CD4-positive, alpha-beta T cell treated with Interleukin-6 for 4 hours (primary cell): ENCODE results near the gene SETX.
A peak's percentile ranks its signal among the peaks of the same experiment; 100 is the strongest.

ENCODE experiments used
- DNase-seq: peaks from one replicate; pipeline ENCODE4 v3.0.0-alpha.2; 2020; ENCODE audit warnings: mixed read lengths

SETX gene

GRCh38 chr9:132356324-132356924 is 1.6 kb upstream of the SETX start:
- no peak for DNase-seq

- DNase-seq: no peak
Measured at GRCh38 chr9:132351404-132352045, 3.3 kb downstream of the SETX start.

DNA sequence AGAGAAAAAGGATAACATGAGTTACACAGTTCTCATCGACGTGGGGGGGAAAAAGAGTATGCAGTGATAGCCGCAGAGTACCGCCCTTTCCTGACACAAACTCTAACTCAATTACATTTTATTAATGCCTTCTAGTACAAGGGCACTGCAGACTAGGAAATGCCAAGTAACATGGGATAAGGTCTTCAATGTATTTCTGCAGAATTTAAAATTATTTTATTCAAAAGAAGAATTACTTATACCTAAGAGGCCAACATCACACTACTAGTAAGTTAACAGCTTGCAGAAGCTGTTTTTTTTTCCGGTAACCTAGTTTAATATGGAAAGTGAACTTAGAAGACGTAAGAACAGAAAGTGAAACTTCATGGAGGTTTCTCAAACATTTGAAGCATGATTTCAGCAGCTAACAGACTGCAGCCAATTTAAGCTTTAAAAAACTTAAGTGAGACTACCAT is 3.9 kb downstream of the SETX start:
- DNase-seq: peak; percentile 53

- no peak for DNase-seq
Measured at GRCh38 chr9:132348676-132349075, 6.1 kb downstream of the SETX start.

- DNase-seq: no peak
Measured at GRCh38 chr9:132346177-132346576, 8.6 kb downstream of the SETX start.

DNA sequence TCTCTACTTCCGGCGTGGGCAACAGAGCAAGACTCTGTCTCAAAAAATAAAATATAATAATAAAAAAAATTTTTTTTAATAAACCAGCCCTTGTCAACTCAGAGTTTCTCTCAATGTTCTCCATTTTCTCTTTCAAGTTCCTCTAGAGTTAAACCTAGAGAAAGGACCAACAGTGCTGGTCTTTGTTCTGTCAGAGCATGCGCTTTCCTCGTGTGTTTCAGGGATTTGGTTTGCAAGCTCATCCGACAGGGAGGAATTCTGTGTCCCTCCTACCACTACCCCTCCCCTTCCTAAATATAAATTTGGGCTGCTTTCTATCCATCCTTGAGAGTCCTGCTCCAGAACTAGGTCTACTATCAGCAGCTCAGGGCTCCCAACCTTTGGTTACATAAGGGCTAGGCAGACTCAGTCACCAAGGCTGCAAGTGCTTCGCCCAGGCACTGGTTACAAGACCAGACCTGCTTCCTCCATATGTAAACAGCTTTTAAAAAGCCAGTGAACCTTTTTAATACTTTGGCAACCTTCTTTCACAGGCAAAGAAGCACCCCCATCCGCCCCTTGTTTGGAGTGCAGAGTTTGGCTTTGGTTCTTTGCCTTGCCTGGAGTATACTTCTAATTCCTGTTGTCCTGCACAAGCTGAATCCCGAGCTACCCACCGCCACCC is 13.5 kb downstream of the SETX start:
- DNase-seq: no peak

GRCh38 chr9:132334364-132334763 is 20.4 kb downstream of the SETX start:
- no peak for DNase-seq

DNA sequence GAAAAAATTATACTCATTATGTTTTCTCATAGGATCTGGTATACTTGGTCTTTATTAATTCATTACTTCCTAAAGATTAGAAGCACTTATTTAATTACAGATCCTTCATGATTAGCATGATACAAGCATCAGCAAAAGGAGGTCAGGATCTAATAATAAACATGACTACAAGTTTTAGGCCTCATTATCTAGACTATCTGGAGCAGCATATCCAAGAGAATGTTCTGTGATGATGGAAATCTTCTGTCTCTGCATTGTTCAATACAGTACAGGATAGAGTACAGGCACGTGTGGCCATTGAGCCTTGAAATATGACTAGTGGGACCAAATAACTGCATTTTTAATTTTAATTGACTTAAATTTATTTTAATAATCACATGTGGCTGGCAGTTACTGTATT is 21.2 kb downstream of the SETX start:
- DNase-seq: no peak

- no peak for DNase-seq
Measured at GRCh38 chr9:132328580-132328979, 26.2 kb downstream of the SETX start.

DNA sequence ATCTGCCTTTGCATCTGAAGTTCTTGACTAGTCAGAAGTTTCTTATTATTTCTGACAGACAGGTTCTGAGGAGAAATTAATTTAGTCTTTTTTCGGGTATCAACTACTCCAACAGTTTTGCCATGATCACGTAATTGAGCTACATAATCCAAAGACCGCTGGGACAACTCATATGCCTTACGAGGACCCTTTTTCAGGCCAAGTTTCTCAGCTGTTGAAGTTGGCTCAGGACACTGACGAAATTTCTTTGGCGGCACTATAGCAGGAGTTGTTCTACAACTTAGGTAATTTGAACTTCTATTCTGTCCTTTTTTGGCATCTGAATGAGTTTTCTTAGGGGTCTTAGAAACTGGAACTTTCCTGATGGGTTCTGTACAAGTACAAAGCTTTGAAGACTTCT is 27.2 kb downstream of the SETX start:
- DNase-seq: no peak

DNA sequence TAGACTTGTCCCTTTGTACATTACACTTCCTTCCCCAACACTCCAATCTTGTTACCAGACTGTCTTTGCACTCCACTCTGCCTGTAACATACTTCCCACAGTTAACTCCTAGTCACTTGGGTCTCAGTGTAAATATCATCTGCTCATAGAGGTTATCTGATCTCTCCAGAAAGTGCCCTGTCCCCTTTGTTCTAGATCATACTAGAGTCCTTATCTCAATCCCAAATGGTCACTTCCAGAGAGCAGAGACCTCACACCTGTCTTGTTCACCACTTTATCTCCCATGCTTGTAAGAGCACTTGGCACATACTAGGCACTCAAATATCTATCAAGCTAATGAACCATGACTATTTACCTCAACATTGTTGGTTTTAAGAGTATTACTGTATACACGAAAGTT is 30.4 kb downstream of the SETX start:
- DNase-seq: no peak

DNA sequence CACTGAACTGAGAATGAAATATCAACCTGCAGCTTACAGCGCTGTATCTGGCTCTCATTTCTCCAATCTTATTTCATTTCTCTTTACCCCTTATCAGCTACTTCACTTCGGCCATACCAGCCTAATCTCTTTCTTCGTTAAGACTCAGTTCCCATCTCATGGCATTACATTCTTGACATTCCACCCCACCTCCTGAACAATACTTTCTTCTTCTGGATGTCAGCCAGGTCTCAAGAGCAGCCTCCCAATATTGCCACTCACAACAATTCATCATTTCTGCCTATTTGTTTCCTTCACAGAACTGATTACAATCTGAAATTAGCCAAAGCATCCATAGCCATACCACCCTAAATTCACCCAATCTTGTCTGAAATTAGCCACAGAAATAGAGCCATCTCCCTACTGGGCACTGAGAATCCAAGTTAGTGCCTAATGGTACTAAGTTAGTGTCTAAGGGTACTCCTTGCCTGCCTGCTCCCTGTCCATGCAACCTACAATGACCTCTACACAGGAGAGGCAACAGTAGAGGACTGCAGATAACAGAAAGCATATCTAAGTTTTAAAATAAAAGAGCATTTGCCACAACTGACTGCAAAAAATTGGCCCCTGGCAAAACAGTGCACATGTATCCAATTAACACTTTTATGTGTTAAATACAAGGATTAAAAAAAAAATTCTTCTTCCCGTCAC is 35.2 kb downstream of the SETX start:
- DNase-seq: no peak

DNA sequence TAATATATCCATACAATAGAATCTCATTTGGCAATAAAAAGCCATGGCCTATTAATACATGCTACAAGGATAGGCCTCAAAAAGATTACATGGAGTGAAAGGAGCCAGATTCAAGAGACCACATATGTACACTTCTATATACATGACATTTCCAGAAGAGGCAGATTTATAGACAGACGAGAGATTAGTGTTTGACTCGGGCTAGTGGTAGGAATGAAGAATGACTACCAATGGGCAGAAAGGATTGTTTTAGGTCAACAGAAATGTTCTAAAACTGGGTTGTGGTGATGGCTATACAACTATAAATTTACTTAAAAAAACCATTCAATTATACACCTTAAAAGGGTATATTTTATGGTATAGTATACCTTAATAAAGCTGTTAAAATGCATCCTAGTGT is 41.9 kb downstream of the SETX start:
- DNase-seq: no peak

DNA sequence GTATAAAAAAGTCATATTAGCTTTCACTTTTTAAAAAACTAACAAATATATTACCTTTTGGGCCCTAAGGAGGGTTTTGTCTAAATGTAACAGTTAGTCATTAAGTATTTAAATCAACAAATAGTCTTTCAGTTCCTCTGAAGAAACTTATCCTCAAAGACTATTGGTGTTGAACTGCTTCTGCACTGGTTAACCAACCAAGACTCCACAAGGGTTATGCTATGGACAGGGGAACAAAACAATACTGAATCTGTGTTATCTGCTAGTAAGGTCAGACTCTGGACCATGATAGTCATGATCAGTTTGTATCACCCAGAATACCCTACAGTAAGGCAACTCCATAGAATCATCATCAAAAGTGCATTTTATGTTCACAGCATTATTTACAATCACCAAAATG is 42.4 kb downstream of the SETX start:
- DNase-seq: no peak

DNA sequence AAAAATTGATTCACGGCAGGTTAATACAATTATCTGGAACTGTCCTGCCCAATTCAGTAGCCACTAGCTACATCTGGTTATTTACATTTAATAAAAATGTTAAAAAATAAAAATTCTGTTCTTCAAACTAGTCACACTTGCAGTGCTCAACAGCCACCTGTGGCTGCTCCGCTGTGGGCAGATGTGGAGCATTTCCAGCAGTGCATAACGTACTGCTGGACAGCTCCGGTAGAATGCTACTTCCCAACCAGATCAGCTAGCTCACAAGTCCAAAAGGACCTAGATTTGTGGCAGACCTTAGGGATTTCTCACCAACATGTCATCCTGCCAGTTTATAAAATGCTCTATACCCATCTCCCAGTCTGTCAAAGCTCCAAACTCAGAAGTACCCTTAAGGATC is 42.8 kb downstream of the SETX start:
- DNase-seq: no peak

DNA sequence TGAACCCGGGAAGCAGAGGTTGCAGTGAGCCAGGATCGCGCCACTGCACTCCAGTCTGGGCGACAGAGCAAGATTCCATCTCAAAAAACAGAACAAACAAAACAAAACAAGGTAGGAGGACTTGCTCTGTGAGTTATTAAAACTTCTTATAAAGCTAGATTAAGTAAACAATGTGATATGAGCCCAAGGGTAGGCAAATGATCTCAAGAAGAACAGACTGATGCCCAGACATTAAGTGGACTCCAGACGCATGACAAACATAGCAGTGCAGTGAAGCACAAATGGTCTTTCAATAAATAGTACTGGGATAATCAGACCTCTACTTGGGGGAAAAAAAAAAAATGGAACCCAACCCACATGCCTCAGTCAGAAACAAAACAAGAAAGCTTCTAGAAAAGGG is 45.7 kb downstream of the SETX start:
- no peak for DNase-seq

GRCh38 chr9:132301521-132301920 is 53.3 kb downstream of the SETX start:
- DNase-seq: no peak

DNA sequence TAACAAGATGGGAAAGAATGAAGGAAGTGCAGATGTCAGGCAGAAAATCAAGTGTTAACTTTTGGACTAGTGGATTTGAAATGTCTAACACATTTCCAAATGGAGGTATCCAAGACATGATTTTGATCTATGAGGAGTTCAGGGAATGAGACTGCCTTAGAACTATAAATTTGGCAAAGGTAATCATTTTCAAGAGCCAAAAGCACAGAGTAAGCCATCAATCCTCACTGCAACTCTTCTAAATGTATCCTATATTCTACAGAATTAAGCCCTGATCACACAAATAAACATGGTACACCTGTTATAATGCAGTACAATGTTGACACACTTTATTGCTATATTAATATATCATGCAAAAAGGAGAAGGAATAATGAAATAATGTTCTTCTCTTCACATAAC is 55.6 kb downstream of the SETX start:
- no peak for DNase-seq

DNA sequence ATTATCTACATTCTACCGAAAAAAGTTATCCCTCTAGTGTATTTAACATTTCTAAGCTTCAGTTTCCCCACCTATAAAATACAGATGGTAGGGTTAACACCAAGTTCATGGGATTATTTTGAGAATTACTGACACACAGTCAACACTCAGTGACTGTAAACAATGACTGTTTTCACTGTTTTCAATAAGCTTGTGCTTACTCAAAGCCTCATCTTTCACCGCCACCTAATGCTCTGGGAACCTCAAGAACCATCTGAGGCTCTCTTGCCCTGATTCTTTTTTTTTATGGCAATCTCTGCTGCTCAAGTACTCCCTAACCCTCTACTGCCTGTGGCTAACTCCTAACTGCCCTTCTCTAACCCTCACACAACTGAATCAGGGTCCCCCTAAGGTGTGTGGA is 59.6 kb downstream of the SETX start:
- DNase-seq: no peak

DNA sequence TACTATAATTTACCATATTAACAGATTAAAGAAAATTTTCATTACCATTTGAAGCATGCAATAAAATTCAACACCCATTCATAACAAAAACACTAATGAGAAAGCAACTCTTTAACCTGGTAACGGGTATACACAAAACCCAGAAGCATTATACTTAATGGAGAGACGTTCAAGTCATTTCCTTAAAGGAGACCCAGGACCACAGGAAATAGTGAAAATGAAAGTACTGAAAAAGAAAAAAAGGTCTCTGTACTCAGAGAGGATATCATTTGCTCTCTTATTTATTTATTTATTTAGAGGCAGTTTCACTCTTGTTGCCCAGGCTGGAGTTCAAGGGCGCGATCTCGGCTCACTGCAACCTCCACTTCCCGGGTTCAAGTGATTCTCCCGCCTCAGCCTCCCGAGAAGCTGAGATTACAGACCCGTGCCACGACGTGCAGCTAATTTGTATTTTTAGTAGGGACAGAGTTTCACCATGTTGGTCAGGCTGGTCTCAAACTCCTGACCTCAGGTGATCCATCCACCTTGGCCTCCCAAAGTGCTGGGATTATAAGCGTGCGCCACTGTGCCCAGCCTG is 61.6 kb downstream of the SETX start:
- no peak for DNase-seq

GRCh38 chr9:132288966-132289365 is 65.8 kb downstream of the SETX start:
- no peak for DNase-seq

GRCh38 chr9:132288361-132288760 is 66.4 kb downstream of the SETX start:
- no peak for DNase-seq

- no peak for DNase-seq
Measured at GRCh38 chr9:132287256-132287760, 67.5 kb downstream of the SETX start.
